Natural killer cell (primary cell): ENCODE measurements around the gene OR8B4. TPM values are rescaled to one million over a fixed set of nuclear protein-coding genes. Genes with fewer than 3 reads are reported as not detected.

ENCODE experiments used
- ATAC-seq, 3 donors: fragments of 150-1000 bp in 2 of 3; fragments of 200-7000 bp in 1 of 3; cut with Tn5 transposase; 1 replicate in 1 of 3; 2 replicates in 2 of 3; pipeline ENCODE4 v1.10.0; 2021; ENCODE audit warnings: mild to moderate bottlenecking in 2 of 3, moderate library complexity in 2 of 3
- DNase-seq, 2 donors: peaks; one replicate each; pipeline versions ENCODE4 v3.0.0 to v3.0.0-alpha.2; 2013 to 2021; ENCODE audit warnings: mixed read lengths in 1 of 2
- H3K27ac ChIP-seq: one replicate; pipeline ENCODE4 v1.5.1; 2013; ENCODE audit warnings: mild to moderate bottlenecking, low read length
- H3K27me3 ChIP-seq: one replicate; pipeline ENCODE4 v1.6.1; 2013; ENCODE audit warnings: low read length; ENCODE audit not compliant: control insufficient read depth, insufficient read depth
- H3K36me3 ChIP-seq: one replicate; pipeline ENCODE4 v1.6.1; 2013; ENCODE audit warnings: low read length; ENCODE audit not compliant: control insufficient read depth, insufficient read depth
- H3K4me1 ChIP-seq: one replicate; pipeline ENCODE4 v1.6.1; 2013; ENCODE audit warnings: low read length; ENCODE audit not compliant: control insufficient read depth, insufficient read depth
- H3K4me3 ChIP-seq: one replicate; pipeline ENCODE4 v1.5.1; 2013; ENCODE audit warnings: low read length
- H3K9me3 ChIP-seq: one replicate; pipeline ENCODE4 v1.6.1; 2013; ENCODE audit warnings: low read length; ENCODE audit not compliant: control insufficient read depth, insufficient read depth
- H3K27ac Mint-ChIP-seq, 2 donors: one replicate each; pipeline ENCODE4 v1.8.0; 2022; ENCODE audit warnings: mild to moderate bottlenecking in 2 of 2, mixed read lengths in 2 of 2, moderate library complexity in 1 of 2
- H3K27me3 Mint-ChIP-seq, 2 donors: one replicate each; pipeline ENCODE4 v1.8.0; 2022; ENCODE audit warnings: low read depth in 2 of 2, mixed read lengths in 2 of 2
- H3K36me3 Mint-ChIP-seq: one replicate; pipeline ENCODE4 v1.8.0; 2022; ENCODE audit warnings: mixed read lengths
- H3K4me1 Mint-ChIP-seq, 2 donors: one replicate each; pipeline ENCODE4 v1.8.0; 2022; ENCODE audit warnings: mixed read lengths in 2 of 2
- H3K4me3 Mint-ChIP-seq: one replicate; pipeline ENCODE4 v1.8.0; 2022; ENCODE audit warnings: mild to moderate bottlenecking, moderate library complexity, mixed read lengths
- H3K9me3 Mint-ChIP-seq, 2 donors: one replicate each; pipeline ENCODE4 v1.8.0; 2022; ENCODE audit warnings: mixed read lengths in 2 of 2
- CTCF ChIP-seq: fragments of 200-600 bp; IDR thresholded peaks from one replicate; pipeline ENCODE4 v1.8.0; 2022; ENCODE audit warnings: antibody characterized with exemption
- WGBS: methylation state at CpG from one replicate; pipeline ENCODE4 v1.1.7; 2013; ENCODE audit warnings: missing lambda C conversion rate; ENCODE audit not compliant: insufficient coverage; 5-methylcytosine and 5-hydroxymethylcytosine counted together
- intact Hi-C: fragments of 100-400 bp; cut with micrococcal nuclease; formaldehyde crosslinking; loops from one replicate; pipeline ENCODE4 v1.14.2; 2022
- total RNA-seq, 4 donors: library from RNA; stranded (reverse); fragments of 120-200 nt in 1 of 4; gene quantifications; one replicate each; pipeline versions ENCODE4 v1.2.3 to v1.2.4, GENCODE V29; 2013 to 2022

OR8B4 gene
- total RNA-seq, 3 donors from 2014 or later (not counting 1 experiment from before 2014, with no cell fraction given) = not detected

- Mint-ChIP-seq H3K36me3 (no peaks in the 10 kb centered on the region), H3K27me3 (peaks cover 8 to 17% of the 10 kb centered on the region in 2 donors), H3K9me3 (no peaks in the 10 kb centered on the region), H3K27ac (no peak overlapping the region), H3K4me3 (no peak overlapping the region), H3K4me1 (no peaks in the 10 kb centered on the region)
- Histone ChIP-seq H3K4me3 (no peak overlapping the region), H3K4me1 (no peaks in the 10 kb centered on the region), H3K27me3 (no peaks in the 10 kb centered on the region), H3K9me3 (no peaks in the 10 kb centered on the region), H3K36me3 (no peaks in the 10 kb centered on the region), H3K27ac (no peak overlapping the region)
- DNase-seq (no peak), ATAC-seq (no peak)
- no peak for TF ChIP-seq CTCF
- intact Hi-C loops = no loop called here
- WGBS = 93% methylated on average over 5 of the region's 5 CpGs
Observed at GRCh38 chr11:124441081-124441480, 16.4 kb upstream of the OR8B4 start.

DNA sequence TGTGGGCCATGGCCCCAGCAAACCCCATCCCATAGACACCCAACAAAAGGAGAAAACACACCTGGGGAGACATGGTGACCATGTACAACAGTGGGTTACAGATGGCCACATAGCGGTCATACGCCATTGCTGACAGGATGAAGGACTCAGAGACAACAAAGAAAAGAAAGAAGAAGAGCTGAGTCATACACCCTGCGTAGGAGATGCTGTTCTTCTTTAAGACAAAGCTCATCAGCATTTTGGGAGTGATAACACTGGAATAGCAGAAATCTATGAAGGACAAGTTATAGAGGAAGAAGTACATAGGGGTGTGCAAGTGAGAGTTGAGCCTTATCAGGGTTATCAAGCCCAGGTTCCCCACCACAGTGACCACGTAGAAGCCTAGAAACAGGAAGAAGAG, 15.9 kb upstream of the OR8B4 start:
- no peaks in the 10 kb centered on the region for H3K9me3 Mint-ChIP-seq
- no peak overlapping the region for H3K27ac Mint-ChIP-seq
- Histone ChIP-seq H3K4me1 (no peaks in the 10 kb centered on the region), H3K27ac (no peak overlapping the region), H3K4me3 (no peak overlapping the region), H3K9me3 (no peaks in the 10 kb centered on the region), H3K27me3 (no peaks in the 10 kb centered on the region), H3K36me3 (no peaks in the 10 kb centered on the region)
- TF ChIP-seq CTCF = no peak
- H3K36me3 Mint-ChIP-seq = no peaks in the 10 kb centered on the region
- ATAC-seq (no peak), DNase-seq (no peak)
- intact Hi-C loops = no loop called here
- peaks cover 8 to 19% of the 10 kb centered on the region in 2 donors for H3K27me3 Mint-ChIP-seq
- whole genome bisulfite sequencing = 66% methylated on average over 4 of the region's 4 CpGs
- no peaks in the 10 kb centered on the region for H3K4me1 Mint-ChIP-seq
- no peak overlapping the region for H3K4me3 Mint-ChIP-seq

DNA sequence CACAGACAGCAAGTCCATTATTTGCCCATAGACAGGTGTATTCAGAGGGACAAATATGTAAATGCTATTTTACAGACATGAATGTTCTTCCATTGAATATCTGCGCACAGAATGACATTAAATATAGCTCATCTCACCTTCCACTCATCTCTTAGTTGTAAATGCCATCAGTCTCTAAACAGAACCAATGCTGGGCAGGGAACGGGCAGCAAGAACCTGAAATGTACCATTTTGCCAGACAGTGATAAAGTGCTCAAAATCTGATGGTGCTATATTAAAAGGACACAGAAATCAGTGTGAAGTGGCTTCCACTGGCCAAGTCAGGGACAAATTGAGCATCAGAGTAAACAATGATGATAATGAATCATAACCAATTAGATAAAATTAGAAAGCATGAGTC, 10.0 kb upstream of the OR8B4 start:
- WGBS = 90% methylated on average over 2 of the region's 2 CpGs

More for the DNA sequence above, 10.0 kb upstream of the OR8B4 start:
- intact Hi-C loops = no loop called here
- H3K4me1 ChIP-seq = no peaks in the 10 kb centered on the region
- no peaks in the 10 kb centered on the region for H3K9me3 ChIP-seq
- Mint-ChIP-seq H3K9me3 (peaks cover 0 to under 1% of the 10 kb centered on the region in 2 donors), H3K27me3 (peaks cover 0 to 11% of the 10 kb centered on the region in 2 donors), H3K4me3 (no peak overlapping the region), H3K27ac (no peak overlapping the region), H3K36me3 (no peaks in the 10 kb centered on the region), H3K4me1 (no peaks in the 10 kb centered on the region)
- DNase-seq (no peak), ATAC-seq (no peak)
- no peaks in the 10 kb centered on the region for H3K36me3 ChIP-seq
- H3K27ac ChIP-seq = no peak overlapping the region
- TF ChIP-seq CTCF = no peak
- H3K27me3 ChIP-seq = no peaks in the 10 kb centered on the region
- no peak overlapping the region for H3K4me3 ChIP-seq
